Mesenchymal stem cell (in vitro differentiated cells and primary cell): ENCODE results near the gene KLHL8.

Experiments
- DNase-seq: peaks from one replicate; pipeline ENCODE4 v3.0.0-alpha.2; 2013
- H2AFZ ChIP-seq: one replicate; pipeline ENCODE4 v1.6.1; 2013; ENCODE audit warnings: low read depth, mild to moderate bottlenecking, control low read depth, inconsistent platforms, low read length, moderate library complexity
- H2AK5ac ChIP-seq: 2 replicates; pipeline ENCODE4 v1.6.1; 2013; ENCODE audit warnings: low read length, moderate library complexity, mild to moderate bottlenecking, inconsistent platforms; ENCODE audit not compliant: severe bottlenecking
- H2BK120ac ChIP-seq: one replicate; pipeline ENCODE4 v1.6.1; 2013; ENCODE audit warnings: low read depth, mild to moderate bottlenecking, inconsistent platforms, low read length, moderate library complexity
- H2BK12ac ChIP-seq, 2 experiments: one replicate each; pipeline ENCODE4 v1.6.1; 2013; ENCODE audit warnings: inconsistent platforms in 2 of 2, low read length in 2 of 2, mild to moderate bottlenecking in 2 of 2, moderate library complexity in 2 of 2, control low read depth in 1 of 2
- H2BK15ac ChIP-seq: one replicate; pipeline ENCODE4 v1.6.1; 2013; ENCODE audit warnings: mild to moderate bottlenecking, low read depth, inconsistent platforms; ENCODE audit not compliant: poor library complexity, severe bottlenecking
- H2BK5ac ChIP-seq: 2 replicates; pipeline ENCODE4 v1.6.1; 2013; ENCODE audit warnings: low read depth, mild to moderate bottlenecking, low read length, control low read depth, inconsistent platforms; ENCODE audit not compliant: poor library complexity, severe bottlenecking
- H3K14ac ChIP-seq, 2 experiments: one replicate each; pipeline ENCODE4 v1.6.1; 2013; ENCODE audit warnings: inconsistent platforms in 2 of 2, low read length in 2 of 2, control low read depth in 1 of 2, mild to moderate bottlenecking in 1 of 2, moderate library complexity in 1 of 2
- H3K18ac ChIP-seq, 2 experiments: one replicate each; pipeline ENCODE4 v1.6.1; 2013; ENCODE audit warnings: inconsistent platforms in 2 of 2, low read length in 2 of 2, control low read depth in 1 of 2, low read depth in 1 of 2, mild to moderate bottlenecking in 1 of 2
- H3K23ac ChIP-seq, 2 experiments: one replicate each; pipeline ENCODE4 v1.6.1; 2013; ENCODE audit warnings: inconsistent platforms in 2 of 2, low read length in 2 of 2, mild to moderate bottlenecking in 2 of 2, moderate library complexity in 2 of 2, control low read depth in 1 of 2
- H3K27ac ChIP-seq: 2 replicates; pipeline ENCODE4 v1.5.1; 2013; ENCODE audit warnings: mild to moderate bottlenecking, moderate library complexity, low read length, control low read depth, inconsistent platforms; ENCODE audit not compliant: poor library complexity, severe bottlenecking
- H3K27me3 ChIP-seq, 2 experiments: 2 replicates each; pipeline versions ENCODE4 v1.6.1 to v1.7.0; 2013; ENCODE audit warnings: low read length in 2 of 2, mild to moderate bottlenecking in 2 of 2, moderate library complexity in 2 of 2, control low read depth in 1 of 2, inconsistent platforms in 1 of 2; ENCODE audit not compliant: control insufficient read depth in 1 of 2, insufficient read depth in 1 of 2
- H3K36me3 ChIP-seq, 2 experiments: 2 replicates each; pipeline versions ENCODE4 v1.6.1 to v1.7.0; 2013; ENCODE audit warnings: low read length in 2 of 2, control low read depth in 1 of 2, inconsistent platforms in 1 of 2, low read depth in 1 of 2, mild to moderate bottlenecking in 1 of 2; ENCODE audit not compliant: insufficient read depth in 2 of 2, control insufficient read depth in 1 of 2
- H3K4ac ChIP-seq, 2 experiments: one replicate each; pipeline ENCODE4 v1.6.1; 2013; ENCODE audit warnings: inconsistent platforms in 2 of 2, low read length in 2 of 2, mild to moderate bottlenecking in 2 of 2, moderate library complexity in 2 of 2, control low read depth in 1 of 2, low read depth in 1 of 2
- H3K4me1 ChIP-seq: 2 replicates; pipeline ENCODE4 v1.6.1; 2013; ENCODE audit warnings: low read depth, low read length, control low read depth; ENCODE audit not compliant: control insufficient read depth, insufficient read depth
- H3K4me2 ChIP-seq: 2 replicates; pipeline ENCODE4 v1.6.1; 2013; ENCODE audit warnings: low read length, mild to moderate bottlenecking, inconsistent platforms; ENCODE audit not compliant: poor library complexity, severe bottlenecking
- H3K4me3 ChIP-seq, 2 experiments: 2 replicates each; pipeline versions ENCODE4 v1.5.1 to v1.7.0; 2013; ENCODE audit warnings: low read length in 2 of 2, mild to moderate bottlenecking in 2 of 2, control low read depth in 1 of 2, low read depth in 1 of 2; ENCODE audit not compliant: insufficient read depth in 1 of 2
- H3K79me1 ChIP-seq: replicated peaks from 2 replicates; pipeline ENCODE4 v1.6.1; 2013; ENCODE audit warnings: mild to moderate bottlenecking, control low read depth, low read length, inconsistent platforms; ENCODE audit not compliant: poor library complexity, severe bottlenecking
- H3K9ac ChIP-seq: 2 replicates; pipeline ENCODE4 v1.7.0; 2013; ENCODE audit warnings: mild to moderate bottlenecking, low read length, moderate library complexity
- H3K9me3 ChIP-seq: 2 replicates; pipeline ENCODE4 v1.7.0; 2013; ENCODE audit warnings: mild to moderate bottlenecking, low read length; ENCODE audit not compliant: control insufficient read depth
- H4K8ac ChIP-seq: one replicate; pipeline ENCODE4 v1.6.1; 2013; ENCODE audit warnings: inconsistent platforms, mild to moderate bottlenecking, low read length, moderate library complexity
- H4K91ac ChIP-seq: one replicate; pipeline ENCODE4 v1.6.1; 2013; ENCODE audit warnings: mild to moderate bottlenecking, low read length, inconsistent platforms
- WGBS: methylation state at CpG from one replicate; pipeline ENCODE4 v1.1.7; 2013; ENCODE audit warnings: mixed read lengths; 5-methylcytosine and 5-hydroxymethylcytosine counted together

KLHL8 gene

DNA sequence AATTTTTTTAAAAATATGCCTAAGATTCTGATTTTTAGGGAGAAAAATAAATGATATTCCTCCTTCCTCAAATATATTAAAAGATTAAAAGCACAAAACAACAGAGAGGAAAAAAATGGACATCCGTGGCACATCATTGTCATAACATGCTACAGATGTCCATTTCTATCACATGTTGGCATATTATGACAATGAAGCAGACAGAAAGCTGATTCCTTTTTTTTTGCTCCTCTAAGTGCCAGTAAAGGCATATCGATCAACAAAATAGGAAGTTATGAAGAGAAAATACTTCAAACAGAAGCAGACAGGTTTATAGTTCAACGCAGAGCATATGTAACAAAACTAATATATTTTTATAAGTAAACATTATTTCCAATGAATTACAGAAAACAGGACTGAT lies 11.2 kb downstream of the KLHL8 start:
- no peak overlapping the region for H3K14ac ChIP-seq
- 100% methylated on average over 1 of the region's 3 CpGs for WGBS
- no peak overlapping the region for H3K9ac ChIP-seq
- H3K4me3 ChIP-seq, result no peak overlapping the region
- H2BK5ac ChIP-seq, result no peak overlapping the region
- H3K18ac ChIP-seq, result no peak overlapping the region
- H2AK5ac ChIP-seq, result no peak overlapping the region
- H3K27me3 ChIP-seq, result no peaks in the 10 kb centered on the region
- no peak overlapping the region for H4K8ac ChIP-seq
- no peak overlapping the region for H2BK15ac ChIP-seq
- no peak overlapping the region for H2BK12ac ChIP-seq
- H3K27ac ChIP-seq, result no peak overlapping the region
- H3K4me1 ChIP-seq, result no peaks in the 10 kb centered on the region
- no peaks in the 10 kb centered on the region for H3K9me3 ChIP-seq
- H3K79me1 ChIP-seq, result peaks cover 31% of the 10 kb centered on the region
- H2BK120ac ChIP-seq, result no peak overlapping the region
- no peak overlapping the region for H3K4ac ChIP-seq
- H3K23ac ChIP-seq, result no peak overlapping the region
- H3K36me3 ChIP-seq, result no peaks in the 10 kb centered on the region
- H3K4me2 ChIP-seq, result no peak overlapping the region
- H2AFZ ChIP-seq, result no peak overlapping the region
- DNase-seq, result no peak
- no peak overlapping the region for H4K91ac ChIP-seq

- H3K4me3 ChIP-seq, result no peak overlapping the region
- H2BK5ac ChIP-seq, result no peak overlapping the region
- no peak overlapping the region for H3K18ac ChIP-seq
- peaks cover 33% of the 10 kb centered on the region for H3K79me1 ChIP-seq
- H3K9me3 ChIP-seq, result no peaks in the 10 kb centered on the region
- no peak overlapping the region for H4K91ac ChIP-seq
- H2BK15ac ChIP-seq, result no peak overlapping the region
- DNase-seq, result no peak
- H2AFZ ChIP-seq, result no peak overlapping the region
- H3K27ac ChIP-seq, result no peak overlapping the region
- H3K4me2 ChIP-seq, result no peak overlapping the region
- H3K9ac ChIP-seq, result no peak overlapping the region
- H2BK120ac ChIP-seq, result no peak overlapping the region
- no peak overlapping the region for H3K4ac ChIP-seq
- H3K36me3 ChIP-seq, result no peaks in the 10 kb centered on the region
- WGBS, result 100% methylated on average over 1 of the region's 1 CpG
- no peak overlapping the region for H3K23ac ChIP-seq
- no peak overlapping the region for H2AK5ac ChIP-seq
- no peaks in the 10 kb centered on the region for H3K27me3 ChIP-seq
- no peak overlapping the region for H4K8ac ChIP-seq
- no peaks in the 10 kb centered on the region for H3K4me1 ChIP-seq
- no peak overlapping the region for H3K14ac ChIP-seq
- no peak overlapping the region for H2BK12ac ChIP-seq
Observed at GRCh38 chr4:87204559-87204958, 15.9 kb downstream of the KLHL8 start.

- Histone ChIP-seq H3K9me3 (no peaks in the 10 kb centered on the region), H3K9ac (no peak overlapping the region), H3K4me2 (no peak overlapping the region), H3K4ac (no peak overlapping the region), H3K14ac (no peak overlapping the region), H3K79me1 (peaks cover 18% of the 10 kb centered on the region), H3K4me3 (no peak overlapping the region), H4K91ac (no peak overlapping the region), H3K27me3 (no peaks in the 10 kb centered on the region), H2BK15ac (no peak overlapping the region), H2BK120ac (no peak overlapping the region), H2BK5ac (no peak overlapping the region), H3K23ac (no peak overlapping the region), H2BK12ac (no peak overlapping the region), H2AK5ac (no peak overlapping the region), H3K36me3 (peaks cover 0 to 5% of the 10 kb centered on the region in 2 experiments), H3K18ac (no peak overlapping the region), H3K4me1 (no peaks in the 10 kb centered on the region), H4K8ac (no peak overlapping the region), H2AFZ (no peak overlapping the region), H3K27ac (no peak overlapping the region)
- DNase-seq, result no peak
- WGBS, result no CpG with 5 or more reads among the region's 1 CpG
Observed at GRCh38 chr4:87196927-87197326, 23.5 kb downstream of the KLHL8 start.

DNA sequence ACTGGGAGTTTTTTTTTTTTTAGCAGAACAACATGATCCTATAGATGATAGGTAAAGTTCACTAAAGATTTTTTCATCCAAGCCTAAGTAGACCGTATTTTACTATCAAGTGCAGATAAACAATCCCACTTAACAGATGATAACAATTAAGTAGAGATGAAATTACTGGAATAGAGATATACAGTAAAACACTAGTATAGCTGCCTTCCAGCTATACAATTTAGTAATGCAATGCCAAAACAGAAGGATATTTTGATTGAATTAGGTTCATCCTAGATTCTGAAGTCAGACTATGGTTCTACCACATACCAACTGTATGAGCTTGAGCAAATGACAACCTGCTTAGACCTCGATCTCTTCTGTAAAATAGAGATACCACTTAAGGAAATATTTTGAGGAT lies 24.3 kb downstream of the KLHL8 start:
- no CpG with 5 or more reads among the region's 2 CpGs for WGBS
- peaks cover 0 to 5% of the 10 kb centered on the region in 2 experiments for H3K36me3 ChIP-seq
- H3K4me2 ChIP-seq, result no peak overlapping the region

More for the DNA sequence above, 24.3 kb downstream of the KLHL8 start:
- Histone ChIP-seq H3K27me3 (no peaks in the 10 kb centered on the region), H3K27ac (no peak overlapping the region), H2BK120ac (no peak overlapping the region), H2BK12ac (no peak overlapping the region), H3K23ac (no peak overlapping the region), H3K4me1 (no peaks in the 10 kb centered on the region), H3K9me3 (no peaks in the 10 kb centered on the region), H2AK5ac (no peak overlapping the region), H2AFZ (no peak overlapping the region), H2BK15ac (no peak overlapping the region), H3K9ac (no peak overlapping the region), H3K4ac (no peak overlapping the region), H4K91ac (no peak overlapping the region), H3K79me1 (peaks cover 16% of the 10 kb centered on the region), H4K8ac (no peak overlapping the region), H3K18ac (no peak overlapping the region), H2BK5ac (no peak overlapping the region), H3K4me3 (no peak overlapping the region), H3K14ac (no peak overlapping the region)
- DNase-seq, result no peak
